HG03571 (cell line): ENCODE results near the gene TULP4.
"Not testable (repeated sequence)": the region's sequence is repeated elsewhere in the genome, so short reads cannot be mapped to it uniquely, and the experiment has no call there.

ENCODE experiments used
- ATAC-seq: cut with Tn5 transposase; IDR thresholded peaks from one replicate; pipeline ENCODE4 v1.9.1; 2021; ENCODE audit not compliant: unreplicated experiment

Gene TULP4

GRCh38 chr6:158552055-158552795, 240.0 kb downstream of the TULP4 start:
- no peak for ATAC-seq

GRCh38 chr6:158552796-158553138, 240.5 kb downstream of the TULP4 start:
- no peak for ATAC-seq

GRCh38 chr6:158554611-158555361, 242.5 kb downstream of the TULP4 start:
- ATAC-seq = no peak

GRCh38 chr6:158556113-158556512, 243.8 kb downstream of the TULP4 start:
- no peak for ATAC-seq

GRCh38 chr6:158557110-158557509, 244.8 kb downstream of the TULP4 start:
- not testable (repeated sequence) for ATAC-seq

- ATAC-seq = no peak
Measured at GRCh38 chr6:158557927-158558326, 245.7 kb downstream of the TULP4 start.

- ATAC-seq = no peak
Measured at GRCh38 chr6:158558415-158559306, 246.4 kb downstream of the TULP4 start.

GRCh38 chr6:158559338-158559894, 247.2 kb downstream of the TULP4 start:
- no peak for ATAC-seq

- peak; percentile 85 for ATAC-seq
Measured at GRCh38 chr6:158559895-158560835, 247.9 kb downstream of the TULP4 start, which contains the start of gene TMEM181. TMEM181 (plus strand) TSS chr6:158560091; CDS start chr6:158560225, 134 bp downstream.

GRCh38 chr6:158560836-158561320, 248.6 kb downstream of the TULP4 start:
- no peak for ATAC-seq
